Esophagus squamous epithelium (tissue), 4 donors: ENCODE measurements around the gene TFAM.

ENCODE experiments used
- POLR2A ChIP-seq, 4 donors: fragments of 450-650 bp; IDR thresholded peaks; one replicate each; pipeline ENCODE4 v1.6.1; 2017; ENCODE audit warnings: antibody characterized with exemption in 4 of 4, mild to moderate bottlenecking in 4 of 4, moderate library complexity in 3 of 4
- TF ChIP-seq, protein P1 (sequence below), 6 experiments: fragments of 450-650 bp in 4 of 6; fragments of 200-600 bp in 2 of 6; sonication (generic) in 2 of 6; IDR thresholded peaks; one replicate each; pipeline ENCODE4 v1.5.1; 2016 to 2019; ENCODE audit warnings: antibody characterized with exemption in 6 of 6, mild to moderate bottlenecking in 4 of 6, moderate library complexity in 4 of 6

DNA sequence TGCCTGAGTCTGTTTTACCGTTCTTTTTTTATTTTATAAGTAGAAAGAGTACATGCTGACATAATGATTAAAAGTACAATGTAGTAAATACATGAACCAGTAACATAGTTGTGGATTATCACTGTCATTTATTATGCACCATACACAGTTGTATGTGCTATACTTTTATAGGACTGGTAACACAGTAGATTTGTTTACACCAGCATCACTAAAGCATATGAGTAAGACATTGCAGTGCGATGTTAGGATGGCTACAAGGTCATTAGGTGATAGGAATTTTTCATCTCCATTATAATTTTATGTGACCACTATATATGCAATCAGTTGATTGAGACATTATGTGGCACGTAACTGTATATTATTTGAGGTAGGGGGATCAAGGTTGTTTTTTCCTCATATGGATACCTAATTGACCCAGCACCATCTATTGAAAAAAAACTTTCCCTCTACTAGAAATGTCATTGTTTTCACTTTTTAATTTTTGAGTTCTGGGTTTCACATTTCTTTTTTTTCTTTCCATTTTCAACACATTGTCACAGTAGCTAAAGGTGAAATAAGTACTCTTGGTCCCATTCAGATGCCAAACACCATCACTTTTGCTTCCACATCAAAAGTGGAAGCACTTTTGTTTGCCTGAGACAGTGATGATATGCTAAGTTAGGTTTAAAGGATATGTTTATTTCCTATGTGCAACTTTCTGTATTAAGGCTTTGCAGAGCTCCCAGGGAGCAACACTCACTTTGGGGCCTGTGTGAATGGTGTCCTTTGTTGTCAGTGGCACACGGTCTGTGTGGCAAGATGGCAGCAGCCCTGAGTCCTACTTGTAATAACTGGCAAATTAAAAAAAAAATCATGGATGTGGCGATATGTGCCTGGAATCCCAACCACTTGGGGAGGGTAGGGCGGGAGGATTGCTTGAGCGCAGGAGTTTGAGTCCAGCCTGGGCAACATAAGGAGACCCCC is 33.3 kb upstream of the TFAM start:
- TF ChIP-seq, protein P1, sequence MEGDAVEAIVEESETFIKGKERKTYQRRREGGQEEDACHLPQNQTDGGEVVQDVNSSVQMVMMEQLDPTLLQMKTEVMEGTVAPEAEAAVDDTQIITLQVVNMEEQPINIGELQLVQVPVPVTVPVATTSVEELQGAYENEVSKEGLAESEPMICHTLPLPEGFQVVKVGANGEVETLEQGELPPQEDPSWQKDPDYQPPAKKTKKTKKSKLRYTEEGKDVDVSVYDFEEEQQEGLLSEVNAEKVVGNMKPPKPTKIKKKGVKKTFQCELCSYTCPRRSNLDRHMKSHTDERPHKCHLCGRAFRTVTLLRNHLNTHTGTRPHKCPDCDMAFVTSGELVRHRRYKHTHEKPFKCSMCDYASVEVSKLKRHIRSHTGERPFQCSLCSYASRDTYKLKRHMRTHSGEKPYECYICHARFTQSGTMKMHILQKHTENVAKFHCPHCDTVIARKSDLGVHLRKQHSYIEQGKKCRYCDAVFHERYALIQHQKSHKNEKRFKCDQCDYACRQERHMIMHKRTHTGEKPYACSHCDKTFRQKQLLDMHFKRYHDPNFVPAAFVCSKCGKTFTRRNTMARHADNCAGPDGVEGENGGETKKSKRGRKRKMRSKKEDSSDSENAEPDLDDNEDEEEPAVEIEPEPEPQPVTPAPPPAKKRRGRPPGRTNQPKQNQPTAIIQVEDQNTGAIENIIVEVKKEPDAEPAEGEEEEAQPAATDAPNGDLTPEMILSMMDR (IDR thresholded peaks at IDR 0.05): no peak
- no peak for TF ChIP-seq POLR2A (IDR thresholded peaks at IDR 0.05)
